Activated T-cell treated with anti-CD3 and anti-CD28 coated beads for 48 hours (primary cell): ENCODE results near the gene PRKAG2.
"Not testable (repeated sequence)": the region's sequence is repeated elsewhere in the genome, so short reads cannot be mapped to it uniquely, and the experiment has no call there.

ENCODE experiments used
- DNase-seq: peaks from one replicate; pipeline ENCODE4 v3.0.0-alpha.2; 2020; ENCODE audit warnings: low read depth

Gene PRKAG2

GRCh38 chr7:151786241-151786640 is 90.7 kb downstream of the PRKAG2 start:
- DNase-seq, result no peak

GRCh38 chr7:151785681-151785965 is 91.3 kb downstream of the PRKAG2 start:
- no peak for DNase-seq

- no peak for DNase-seq
Measured at GRCh38 chr7:151784853-151785680, 91.8 kb downstream of the PRKAG2 start.

GRCh38 chr7:151783958-151784575 is 92.8 kb downstream of the PRKAG2 start:
- DNase-seq, result no peak

GRCh38 chr7:151782598-151783448 is 94.1 kb downstream of the PRKAG2 start:
- peak; percentile 78 for DNase-seq

GRCh38 chr7:151782256-151782597 is 94.7 kb downstream of the PRKAG2 start:
- DNase-seq, result not testable (repeated sequence)

- no peak for DNase-seq
Measured at GRCh38 chr7:151781161-151781845, 95.6 kb downstream of the PRKAG2 start.

- DNase-seq, result no peak
Measured at GRCh38 chr7:151780631-151781030, 96.3 kb downstream of the PRKAG2 start.

- no peak for DNase-seq
Measured at GRCh38 chr7:151779678-151780077, 97.2 kb downstream of the PRKAG2 start.

- no peak for DNase-seq
Measured at GRCh38 chr7:151779255-151779654, 97.7 kb downstream of the PRKAG2 start.

- no peak for DNase-seq
Measured at GRCh38 chr7:151777908-151778670, 98.8 kb downstream of the PRKAG2 start.

GRCh38 chr7:151777495-151777880 is 99.4 kb downstream of the PRKAG2 start:
- no peak for DNase-seq

GRCh38 chr7:151776876-151777494 is 99.9 kb downstream of the PRKAG2 start:
- DNase-seq, result no peak

- no peak for DNase-seq
Measured at GRCh38 chr7:151776446-151776845, 100.5 kb downstream of the PRKAG2 start.

GRCh38 chr7:151775547-151776443 is 101.1 kb downstream of the PRKAG2 start:
- no peak for DNase-seq

GRCh38 chr7:151774951-151775350 is 102.0 kb downstream of the PRKAG2 start:
- no peak for DNase-seq

- DNase-seq, result no peak
Measured at GRCh38 chr7:151773797-151774196, 103.1 kb downstream of the PRKAG2 start.

- no peak for DNase-seq
Measured at GRCh38 chr7:151770232-151770631, 106.7 kb downstream of the PRKAG2 start.

- peak; percentile 39 for DNase-seq
Measured at GRCh38 chr7:151769188-151769821, 107.6 kb downstream of the PRKAG2 start.

- no peak for DNase-seq
Measured at GRCh38 chr7:151768805-151769187, 108.1 kb downstream of the PRKAG2 start.
